ENCODE data around the gene BYSL.

DNA sequence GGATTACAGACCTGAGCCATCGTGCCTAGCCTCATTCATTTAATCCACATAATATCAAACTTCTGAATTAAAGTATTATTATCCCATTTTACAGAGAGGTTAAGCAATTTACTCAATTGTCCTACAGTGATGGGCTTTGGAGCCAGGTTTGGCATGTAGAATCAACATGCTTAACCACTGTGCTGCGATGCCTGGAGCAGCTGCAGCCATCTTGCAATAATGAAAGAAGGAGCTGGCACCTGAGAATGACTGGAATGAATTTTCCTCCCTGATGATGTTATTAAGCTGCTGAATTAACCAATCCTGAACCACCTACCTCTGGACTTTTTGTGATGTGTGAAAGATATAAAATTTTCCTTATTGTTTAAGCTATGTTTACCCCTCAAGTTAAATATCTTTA, 33.4 kb downstream of the BYSL start:
- TF ChIP-seq, protein P1, sequence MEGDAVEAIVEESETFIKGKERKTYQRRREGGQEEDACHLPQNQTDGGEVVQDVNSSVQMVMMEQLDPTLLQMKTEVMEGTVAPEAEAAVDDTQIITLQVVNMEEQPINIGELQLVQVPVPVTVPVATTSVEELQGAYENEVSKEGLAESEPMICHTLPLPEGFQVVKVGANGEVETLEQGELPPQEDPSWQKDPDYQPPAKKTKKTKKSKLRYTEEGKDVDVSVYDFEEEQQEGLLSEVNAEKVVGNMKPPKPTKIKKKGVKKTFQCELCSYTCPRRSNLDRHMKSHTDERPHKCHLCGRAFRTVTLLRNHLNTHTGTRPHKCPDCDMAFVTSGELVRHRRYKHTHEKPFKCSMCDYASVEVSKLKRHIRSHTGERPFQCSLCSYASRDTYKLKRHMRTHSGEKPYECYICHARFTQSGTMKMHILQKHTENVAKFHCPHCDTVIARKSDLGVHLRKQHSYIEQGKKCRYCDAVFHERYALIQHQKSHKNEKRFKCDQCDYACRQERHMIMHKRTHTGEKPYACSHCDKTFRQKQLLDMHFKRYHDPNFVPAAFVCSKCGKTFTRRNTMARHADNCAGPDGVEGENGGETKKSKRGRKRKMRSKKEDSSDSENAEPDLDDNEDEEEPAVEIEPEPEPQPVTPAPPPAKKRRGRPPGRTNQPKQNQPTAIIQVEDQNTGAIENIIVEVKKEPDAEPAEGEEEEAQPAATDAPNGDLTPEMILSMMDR (IDR thresholded peaks at IDR 0.05) = no peak
- no peak for TF ChIP-seq POLR2A (IDR thresholded peaks at IDR 0.05)

Measured in thyroid gland (tissue), 4 donors.